DND-41 (cell line): Measurements from ENCODE around the gene SMTNL1.

Experiments
- ATAC-seq: fragments of 200-7000 bp; cut with Tn5 transposase; 3 replicates; pipeline ENCODE4 v1.9.1; 2021; ENCODE audit warnings: low read depth; ENCODE audit not compliant: insufficient read depth
- DNase-seq: peaks from one replicate; pipeline ENCODE4 v3.0.0-alpha.2; 2020
- H2AFZ ChIP-seq: 2 replicates; pipeline ENCODE4 v1.6.0; 2012; ENCODE audit warnings: low read depth, low read length
- H3K27ac ChIP-seq: 2 replicates; pipeline ENCODE4 v1.5.1; 2012; ENCODE audit warnings: low read length, inconsistent platforms
- H3K27me3 ChIP-seq: fragments of 200-600 bp; sonication (generic); 2 replicates; pipeline ENCODE4 v1.6.0; 2012; ENCODE audit warnings: low read length, mild to moderate bottlenecking, inconsistent platforms; ENCODE audit not compliant: insufficient read depth, poor library complexity
- H3K36me3 ChIP-seq: 2 replicates; pipeline ENCODE4 v1.5.1; 2012; ENCODE audit warnings: low read length, inconsistent platforms; ENCODE audit not compliant: insufficient read depth
- H3K4me1 ChIP-seq: 2 replicates; pipeline ENCODE4 v1.5.1; 2012; ENCODE audit warnings: mild to moderate bottlenecking, low read length; ENCODE audit not compliant: insufficient read depth
- H3K4me2 ChIP-seq: 2 replicates; pipeline ENCODE4 v1.6.0; 2012; ENCODE audit warnings: mild to moderate bottlenecking, moderate library complexity, low read length, inconsistent platforms; ENCODE audit not compliant: insufficient read depth
- H3K4me3 ChIP-seq, 2 experiments: fragments of 200-600 bp in 1 of 2; shearing (Covaris generic) in 1 of 2; 2 replicates each; pipeline ENCODE4 v1.5.1; 2012 to 2016; ENCODE audit warnings: inconsistent platforms in 2 of 2, low read length in 2 of 2, mild to moderate bottlenecking in 2 of 2, low read depth in 1 of 2, moderate library complexity in 1 of 2
- H3K79me2 ChIP-seq: 2 replicates; pipeline ENCODE4 v1.6.0; 2012; ENCODE audit warnings: low read length, inconsistent platforms; ENCODE audit not compliant: insufficient read depth
- H3K9ac ChIP-seq: 2 replicates; pipeline ENCODE4 v1.6.0; 2012; ENCODE audit warnings: low read depth, mild to moderate bottlenecking, inconsistent platforms, low read length, moderate library complexity
- H3K9me3 ChIP-seq: 2 replicates; pipeline ENCODE4 v1.5.1; 2012; ENCODE audit warnings: low read length, moderate library complexity, mild to moderate bottlenecking, inconsistent platforms; ENCODE audit not compliant: insufficient read depth, severe bottlenecking
- H4K20me1 ChIP-seq: 2 replicates; pipeline ENCODE4 v1.6.0; 2012; ENCODE audit warnings: low read length; ENCODE audit not compliant: insufficient read depth
- CTCF ChIP-seq: IDR thresholded peaks from 2 replicates; pipeline ENCODE4 v1.5.1; 2012; ENCODE audit warnings: borderline replicate concordance, low read length, moderate library complexity, mild to moderate bottlenecking; ENCODE audit not compliant: poor library complexity, severe bottlenecking; ENCODE audit errors: extremely low read depth
- EZH2 ChIP-seq: IDR thresholded peaks from 3 replicates; pipeline ENCODE4 v1.6.1; 2012; ENCODE audit warnings: borderline replicate concordance, low read depth, mild to moderate bottlenecking, moderate library complexity, low read length, inconsistent platforms; ENCODE audit not compliant: severe bottlenecking

Gene SMTNL1

GRCh38 chr11:57501953-57502352 is 35.4 kb upstream of the SMTNL1 start:
- no peaks in the 10 kb centered on the region for H3K27me3 ChIP-seq
- H3K36me3 ChIP-seq = peaks cover 6% of the 10 kb centered on the region; the same call in 1 of the 2 replicates
- H3K4me1 ChIP-seq = no peaks in the 10 kb centered on the region
- H3K4me3 ChIP-seq = no peak overlapping the region
- no peak for ATAC-seq
- H3K79me2 ChIP-seq = no peaks in the 10 kb centered on the region
- no peaks in the 10 kb centered on the region for H3K9me3 ChIP-seq
- no peaks in the 10 kb centered on the region for H4K20me1 ChIP-seq
- no peak overlapping the region for H2AFZ ChIP-seq
- DNase-seq = no peak
- TF ChIP-seq CTCF (no peak), EZH2 (no peak)
- H3K9ac ChIP-seq = no peak overlapping the region
- H3K4me2 ChIP-seq = no peak overlapping the region
- H3K27ac ChIP-seq = no peak overlapping the region

- H3K4me2 ChIP-seq = no peak overlapping the region
- H3K4me1 ChIP-seq = no peaks in the 10 kb centered on the region
- H3K27ac ChIP-seq = no peak overlapping the region
- H2AFZ ChIP-seq = no peak overlapping the region
- no peak overlapping the region for H3K9ac ChIP-seq
- DNase-seq = no peak
- no peaks in the 10 kb centered on the region for H3K27me3 ChIP-seq
- peaks cover 6% of the 10 kb centered on the region; the same call in 1 of the 2 replicates for H3K36me3 ChIP-seq
- H3K4me3 ChIP-seq = no peak overlapping the region
- no peak for ATAC-seq
- H3K79me2 ChIP-seq = no peaks in the 10 kb centered on the region
- no peak for TF ChIP-seq CTCF
- no peak for TF ChIP-seq EZH2
- H4K20me1 ChIP-seq = no peaks in the 10 kb centered on the region
- no peaks in the 10 kb centered on the region for H3K9me3 ChIP-seq
Measured at GRCh38 chr11:57502376-57502775, 35.0 kb upstream of the SMTNL1 start.

GRCh38 chr11:57502870-57503269 is 34.5 kb upstream of the SMTNL1 start:
- no peak overlapping the region for H3K9ac ChIP-seq
- no peak overlapping the region for H3K4me2 ChIP-seq
- H3K79me2 ChIP-seq = no peaks in the 10 kb centered on the region
- H3K9me3 ChIP-seq = no peaks in the 10 kb centered on the region
- H3K4me1 ChIP-seq = no peaks in the 10 kb centered on the region
- H3K36me3 ChIP-seq = peaks cover 6% of the 10 kb centered on the region; the same call in 1 of the 2 replicates
- no peak overlapping the region for H2AFZ ChIP-seq
- H4K20me1 ChIP-seq = no peaks in the 10 kb centered on the region
- ATAC-seq (no peak; the same call in 2 of the 3 replicates), DNase-seq (no peak)
- no peak overlapping the region for H3K4me3 ChIP-seq
- no peaks in the 10 kb centered on the region for H3K27me3 ChIP-seq
- TF ChIP-seq EZH2 (no peak), CTCF (no peak)
- H3K27ac ChIP-seq = no peak overlapping the region

- DNase-seq = no peak
- TF ChIP-seq CTCF (no peak), EZH2 (no peak)
- H3K79me2 ChIP-seq = no peaks in the 10 kb centered on the region
- peaks cover 6% of the 10 kb centered on the region; the same call in 1 of the 2 replicates for H3K36me3 ChIP-seq
- H3K27ac ChIP-seq = no peak overlapping the region
- H3K9me3 ChIP-seq = no peaks in the 10 kb centered on the region
- H2AFZ ChIP-seq = no peak overlapping the region
- H3K4me1 ChIP-seq = no peaks in the 10 kb centered on the region
- ATAC-seq = no peak
- H3K9ac ChIP-seq = no peak overlapping the region
- H3K27me3 ChIP-seq = no peaks in the 10 kb centered on the region
- no peaks in the 10 kb centered on the region for H4K20me1 ChIP-seq
- no peak overlapping the region for H3K4me2 ChIP-seq
- no peak overlapping the region for H3K4me3 ChIP-seq
Measured at GRCh38 chr11:57504511-57504910, 32.9 kb upstream of the SMTNL1 start.
